ENCODE data around the gene NR1D2. TPM values are rescaled to one million over a fixed set of nuclear protein-coding genes. Genes with fewer than 3 reads are reported as not detected.

NR1D2 gene
- total RNA-seq, 1 donor from 2014 or later = 6.1 TPM

DNA sequence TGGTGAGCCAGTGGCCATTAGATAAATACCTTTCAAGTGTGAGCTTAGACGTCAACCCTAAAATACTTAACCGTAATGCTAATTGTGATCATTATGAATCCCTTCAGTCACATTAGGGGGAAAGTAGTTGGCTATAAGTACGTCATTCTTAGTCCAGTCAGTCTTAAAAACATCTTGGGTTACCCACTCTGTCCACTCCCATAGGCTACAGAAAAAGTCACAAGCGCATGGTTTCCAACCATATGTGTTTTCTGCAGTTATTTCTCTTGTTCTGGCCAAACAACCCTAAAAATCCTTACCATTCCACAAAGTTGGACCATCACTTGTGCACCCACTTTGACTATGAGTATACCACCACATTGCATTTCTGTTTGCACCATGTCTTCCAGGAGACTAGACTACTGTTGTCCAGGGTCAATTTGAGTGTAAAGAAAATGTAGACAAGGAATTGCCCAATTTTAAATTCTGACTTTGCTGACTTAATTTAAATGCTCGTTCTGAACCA lies 24.9 kb upstream of the NR1D2 start:
- no peak for DNase-seq (ENCODE audit: low read depth)
- H3K4me3 ChIP-seq (ENCODE audit: low read depth, low read length) = no peak overlapping the region
- TF ChIP-seq, protein P1, sequence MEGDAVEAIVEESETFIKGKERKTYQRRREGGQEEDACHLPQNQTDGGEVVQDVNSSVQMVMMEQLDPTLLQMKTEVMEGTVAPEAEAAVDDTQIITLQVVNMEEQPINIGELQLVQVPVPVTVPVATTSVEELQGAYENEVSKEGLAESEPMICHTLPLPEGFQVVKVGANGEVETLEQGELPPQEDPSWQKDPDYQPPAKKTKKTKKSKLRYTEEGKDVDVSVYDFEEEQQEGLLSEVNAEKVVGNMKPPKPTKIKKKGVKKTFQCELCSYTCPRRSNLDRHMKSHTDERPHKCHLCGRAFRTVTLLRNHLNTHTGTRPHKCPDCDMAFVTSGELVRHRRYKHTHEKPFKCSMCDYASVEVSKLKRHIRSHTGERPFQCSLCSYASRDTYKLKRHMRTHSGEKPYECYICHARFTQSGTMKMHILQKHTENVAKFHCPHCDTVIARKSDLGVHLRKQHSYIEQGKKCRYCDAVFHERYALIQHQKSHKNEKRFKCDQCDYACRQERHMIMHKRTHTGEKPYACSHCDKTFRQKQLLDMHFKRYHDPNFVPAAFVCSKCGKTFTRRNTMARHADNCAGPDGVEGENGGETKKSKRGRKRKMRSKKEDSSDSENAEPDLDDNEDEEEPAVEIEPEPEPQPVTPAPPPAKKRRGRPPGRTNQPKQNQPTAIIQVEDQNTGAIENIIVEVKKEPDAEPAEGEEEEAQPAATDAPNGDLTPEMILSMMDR (conservative IDR thresholded peaks at IDR 0.05; ENCODE audit: low read depth, low read length) = no peak

- DNase-seq (ENCODE audit: low read depth) = no peak
- TF ChIP-seq, protein P1 (conservative IDR thresholded peaks at IDR 0.05; ENCODE audit: low read depth, low read length) = no peak
- H3K4me3 ChIP-seq (ENCODE audit: low read depth, low read length) = no peak overlapping the region
Measured at GRCh38 chr3:23921052-23921511, 24.0 kb upstream of the NR1D2 start.

DNA sequence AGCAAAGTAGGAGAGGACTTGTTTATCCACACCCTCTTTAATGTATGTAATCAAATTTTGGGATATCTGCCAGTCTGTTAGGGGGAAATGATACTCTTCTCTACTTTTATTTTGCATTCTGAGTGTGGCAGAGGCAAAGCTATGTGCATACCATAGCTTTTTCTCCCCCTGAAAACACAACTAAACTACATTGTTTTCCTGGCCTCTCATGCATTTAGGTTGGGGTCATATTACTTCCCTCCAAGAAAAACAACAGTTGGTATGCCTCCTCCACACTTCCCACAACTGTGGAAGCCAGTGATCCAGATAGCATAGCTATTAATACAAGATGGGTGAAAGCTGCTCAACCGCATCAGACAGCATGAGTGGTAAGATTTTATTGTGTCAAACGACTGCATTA lies 21.3 kb upstream of the NR1D2 start:
- peak; percentile 76 for DNase-seq (ENCODE audit: low read depth)
- TF ChIP-seq, protein P1 (conservative IDR thresholded peaks at IDR 0.05; ENCODE audit: low read depth, low read length) = no peak

GRCh38 chr3:23926246-23926645 lies 18.8 kb upstream of the NR1D2 start:
- no peak for DNase-seq (ENCODE audit: low read depth)
- no peak overlapping the region for H3K4me3 ChIP-seq (ENCODE audit: low read depth, low read length)
- TF ChIP-seq, protein P1 (conservative IDR thresholded peaks at IDR 0.05; ENCODE audit: low read depth, low read length) = no peak

More for the DNA sequence above, 21.3 kb upstream of the NR1D2 start:
- no peak overlapping the region for H3K4me3 ChIP-seq (ENCODE audit: low read depth, low read length)

DNA sequence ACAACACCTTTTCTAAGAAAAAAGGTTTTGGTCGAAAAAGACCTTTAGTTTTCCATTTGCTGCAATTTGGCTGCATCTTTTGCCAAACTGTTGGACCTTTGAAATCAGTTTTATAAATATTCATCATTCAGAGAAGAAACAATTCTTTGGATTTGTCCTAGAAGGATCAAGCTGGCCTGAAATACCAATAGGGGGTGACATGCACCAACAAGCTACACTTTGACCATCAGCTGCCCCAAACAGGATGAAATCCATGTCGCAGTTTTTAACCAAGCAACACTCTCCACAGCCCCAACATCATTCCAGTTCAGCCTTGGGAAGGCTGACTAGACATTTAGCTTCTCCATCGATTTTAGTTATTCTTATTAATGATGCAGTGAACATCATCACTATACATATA lies 18.4 kb upstream of the NR1D2 start:
- TF ChIP-seq, protein P1 (conservative IDR thresholded peaks at IDR 0.05; ENCODE audit: low read depth, low read length) = peak; percentile 36
- H3K4me3 ChIP-seq (ENCODE audit: low read depth, low read length) = no peak overlapping the region
- no peak for DNase-seq (ENCODE audit: low read depth)

GRCh38 chr3:23928524-23928923 lies 16.6 kb upstream of the NR1D2 start:
- no peak overlapping the region for H3K4me3 ChIP-seq (ENCODE audit: low read depth, low read length)
- TF ChIP-seq, protein P1 (conservative IDR thresholded peaks at IDR 0.05; ENCODE audit: low read depth, low read length) = no peak
- DNase-seq (ENCODE audit: low read depth) = no peak

DNA sequence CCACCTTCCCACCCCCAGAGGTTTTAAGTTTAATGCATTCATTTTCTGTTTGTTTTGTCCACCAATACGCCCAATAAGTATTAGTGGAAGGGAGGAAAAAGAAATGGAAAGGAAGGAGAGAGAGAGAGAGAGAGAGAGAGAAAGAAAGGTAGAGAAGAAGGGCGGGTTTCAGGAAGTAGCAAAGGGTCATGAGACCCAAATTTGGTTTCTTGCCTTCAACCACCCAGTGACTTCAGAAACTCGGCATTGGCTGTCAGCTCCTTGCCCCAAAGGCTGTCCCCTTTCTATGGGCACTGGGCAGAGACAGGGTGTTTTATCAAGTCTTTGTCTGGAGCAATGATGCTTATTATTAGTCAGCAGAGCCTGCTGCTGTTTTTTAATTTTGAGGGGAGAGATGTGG lies 13.5 kb upstream of the NR1D2 start:
- DNase-seq (ENCODE audit: low read depth) = no peak
- TF ChIP-seq, protein P1 (conservative IDR thresholded peaks at IDR 0.05; ENCODE audit: low read depth, low read length) = no peak
- no peak overlapping the region for H3K4me3 ChIP-seq (ENCODE audit: low read depth, low read length)
